H9 (cell line): Measurements from ENCODE around the gene SLC35F3. TPM values are rescaled to one million over a fixed set of nuclear protein-coding genes. Genes with fewer than 3 reads are reported as not detected.

Experiments used
- DNase-seq: peaks from one replicate; pipeline ENCODE4 v3.0.0-alpha.2; 2017
- H2AFZ ChIP-seq: one replicate; pipeline ENCODE4 v1.6.1; 2013; ENCODE audit warnings: mild to moderate bottlenecking, low read length, control low read depth, moderate library complexity
- H2AK5ac ChIP-seq: 2 replicates; pipeline ENCODE4 v1.6.1; 2013; ENCODE audit warnings: low read length, control low read depth, mixed read lengths; ENCODE audit not compliant: insufficient read length
- H2BK120ac ChIP-seq: one replicate; pipeline ENCODE4 v1.6.1; 2013; ENCODE audit warnings: low read depth, mild to moderate bottlenecking, low read length, control low read depth, inconsistent platforms; ENCODE audit not compliant: poor library complexity, severe bottlenecking
- H2BK12ac ChIP-seq: 2 replicates; pipeline ENCODE4 v1.6.1; 2013; ENCODE audit warnings: low read length, control low read depth, mixed read lengths, low read depth; ENCODE audit not compliant: insufficient read length
- H2BK15ac ChIP-seq: 2 replicates; pipeline ENCODE4 v1.6.1; 2013; ENCODE audit warnings: low read depth, low read length, control low read depth
- H2BK20ac ChIP-seq: one replicate; pipeline ENCODE4 v1.6.1; 2013; ENCODE audit warnings: low read depth, mild to moderate bottlenecking, low read length, control low read depth, inconsistent platforms; ENCODE audit not compliant: poor library complexity, severe bottlenecking
- H2BK5ac ChIP-seq: 2 replicates; pipeline ENCODE4 v1.6.1; 2013; ENCODE audit warnings: low read length, control low read depth, mixed read lengths; ENCODE audit not compliant: insufficient read length
- H3K14ac ChIP-seq: 2 replicates; pipeline ENCODE4 v1.6.1; 2013; ENCODE audit warnings: low read length, control low read depth; ENCODE audit not compliant: insufficient read depth
- H3K18ac ChIP-seq: 2 replicates; pipeline ENCODE4 v1.6.1; 2013; ENCODE audit warnings: low read depth, mild to moderate bottlenecking, mixed read lengths, low read length, control low read depth; ENCODE audit not compliant: insufficient read length
- H3K23ac ChIP-seq: 2 replicates; pipeline ENCODE4 v1.6.1; 2013; ENCODE audit warnings: low read length, control low read depth, mixed read lengths, low read depth; ENCODE audit not compliant: insufficient read length
- H3K23me2 ChIP-seq: 2 replicates; pipeline ENCODE4 v1.6.1; 2013; ENCODE audit warnings: low read depth, mild to moderate bottlenecking, mixed read lengths, low read length, control low read depth; ENCODE audit not compliant: insufficient read length, poor library complexity, severe bottlenecking
- H3K27ac ChIP-seq: 2 replicates; pipeline ENCODE4 v1.5.1; 2013; ENCODE audit warnings: low read length, control low read depth, mixed read lengths, low read depth; ENCODE audit not compliant: insufficient read length
- H3K27me3 ChIP-seq: 2 replicates; pipeline ENCODE4 v1.6.1; 2013; ENCODE audit warnings: low read length, control low read depth, inconsistent platforms; ENCODE audit not compliant: insufficient read depth
- H3K4ac ChIP-seq: 2 replicates; pipeline ENCODE4 v1.6.1; 2013; ENCODE audit warnings: low read depth, mild to moderate bottlenecking, control low read depth, inconsistent platforms, low read length, moderate library complexity
- H3K4me1 ChIP-seq: 2 replicates; pipeline ENCODE4 v1.6.1; 2013; ENCODE audit warnings: low read length, control low read depth, inconsistent platforms; ENCODE audit not compliant: insufficient read depth
- H3K4me2 ChIP-seq: 2 replicates; pipeline ENCODE4 v1.6.1; 2013; ENCODE audit warnings: low read length, control low read depth, mixed read lengths; ENCODE audit not compliant: insufficient read length, insufficient read depth
- H3K56ac ChIP-seq: 2 replicates; pipeline ENCODE4 v1.6.1; 2013; ENCODE audit warnings: low read depth, mild to moderate bottlenecking, mixed read lengths, low read length, control low read depth; ENCODE audit not compliant: insufficient read length
- H3K79me1 ChIP-seq: 2 replicates; pipeline ENCODE4 v1.6.1; 2013; ENCODE audit warnings: low read depth, mild to moderate bottlenecking, moderate library complexity, low read length, control low read depth, inconsistent platforms; ENCODE audit not compliant: insufficient read depth, poor library complexity, severe bottlenecking
- H3K79me2 ChIP-seq: 2 replicates; pipeline ENCODE4 v1.6.1; 2013; ENCODE audit warnings: low read length, control low read depth, inconsistent platforms; ENCODE audit not compliant: insufficient read depth
- H3K9ac ChIP-seq: 2 replicates; pipeline ENCODE4 v1.6.1; 2013; ENCODE audit warnings: low read length, control low read depth, mixed read lengths; ENCODE audit not compliant: insufficient read length; ENCODE audit errors: extremely low read depth
- H3K9me3 ChIP-seq: one replicate; pipeline ENCODE4 v1.6.1; 2013; ENCODE audit warnings: low read depth, low read length, inconsistent platforms; ENCODE audit not compliant: control insufficient read depth
- H3T11ph ChIP-seq: one replicate; pipeline ENCODE4 v1.6.1; 2013; ENCODE audit warnings: mild to moderate bottlenecking, low read length, control low read depth, inconsistent platforms
- H4K20me1 ChIP-seq: one replicate; pipeline ENCODE4 v1.6.1; 2013; ENCODE audit not compliant: control insufficient read depth, insufficient read length, insufficient read depth
- H4K5ac ChIP-seq: 2 replicates; pipeline ENCODE4 v1.6.1; 2013; ENCODE audit warnings: low read depth, mild to moderate bottlenecking, mixed read lengths, low read length, control low read depth; ENCODE audit not compliant: insufficient read length
- H4K8ac ChIP-seq: replicated peaks from 2 replicates; pipeline ENCODE4 v1.6.1; 2013; ENCODE audit warnings: low read length, control low read depth, mixed read lengths, low read depth; ENCODE audit not compliant: insufficient read length
- H4K91ac ChIP-seq: 2 replicates; pipeline ENCODE4 v1.6.1; 2013; ENCODE audit warnings: low read depth, mild to moderate bottlenecking, moderate library complexity, mixed read lengths, low read length, control low read depth; ENCODE audit not compliant: insufficient read length
- H3K27ac Mint-ChIP-seq, 3 experiments: 2 replicates in 2 of 3; 3 replicates in 1 of 3; pipeline ENCODE4 v1.8.0; 2020 to 2021; ENCODE audit warnings: mixed read lengths in 3 of 3, mild to moderate bottlenecking in 1 of 3, moderate library complexity in 1 of 3
- H3K27me3 Mint-ChIP-seq: 2 replicates; pipeline ENCODE4 v1.8.0; 2021; ENCODE audit warnings: low read depth, mild to moderate bottlenecking, moderate library complexity, mixed read lengths
- H3K36me3 Mint-ChIP-seq, 3 experiments: 2 replicates in 2 of 3; 3 replicates in 1 of 3; pipeline ENCODE4 v1.8.0; 2020 to 2021; ENCODE audit warnings: low read depth in 3 of 3, mixed read lengths in 3 of 3; ENCODE audit not compliant: insufficient read depth in 1 of 3
- H3K4me1 Mint-ChIP-seq, 2 experiments: 2 replicates each; pipeline ENCODE4 v1.8.0; 2020; ENCODE audit warnings: mixed read lengths in 2 of 2
- H3K4me3 Mint-ChIP-seq, 2 experiments: 2 replicates in 1 of 2; 3 replicates in 1 of 2; pipeline ENCODE4 v1.8.0; 2020 to 2021; ENCODE audit warnings: mild to moderate bottlenecking in 2 of 2, mixed read lengths in 2 of 2, moderate library complexity in 1 of 2
- H3K9me3 Mint-ChIP-seq, 2 experiments: 2 replicates in 1 of 2; 3 replicates in 1 of 2; pipeline ENCODE4 v1.8.0; 2020; ENCODE audit warnings: mild to moderate bottlenecking in 2 of 2, mixed read lengths in 2 of 2, moderate library complexity in 1 of 2
- WGBS: extraction: QIAGEN DNeasy Blood & Tissue Kit; methylation state at CpG from one replicate; pipeline ENCODE4 v1.1.7; 2013; ENCODE audit warnings: missing lambda C conversion rate, low lambda C conversion rate, mixed read lengths; ENCODE audit not compliant: insufficient read length; ENCODE audit errors: extremely low coverage; 5-methylcytosine and 5-hydroxymethylcytosine counted together
- total RNA-seq: library from RNA; stranded (reverse); gene quantifications from 2 replicates; pipeline ENCODE4 v1.2.1, GENCODE V29; 2021
- TF ChIP-seq, protein P1 (sequence below): fragments of 200-600 bp; sonication (generic); conservative IDR thresholded peaks from 3 replicates; pipeline ENCODE4 v1.8.0; 2021; ENCODE audit warnings: antibody characterized with exemption, mild to moderate bottlenecking

Gene SLC35F3
- total RNA-seq, 1 experiment from 2014 or later: 0.81 TPM

DNA sequence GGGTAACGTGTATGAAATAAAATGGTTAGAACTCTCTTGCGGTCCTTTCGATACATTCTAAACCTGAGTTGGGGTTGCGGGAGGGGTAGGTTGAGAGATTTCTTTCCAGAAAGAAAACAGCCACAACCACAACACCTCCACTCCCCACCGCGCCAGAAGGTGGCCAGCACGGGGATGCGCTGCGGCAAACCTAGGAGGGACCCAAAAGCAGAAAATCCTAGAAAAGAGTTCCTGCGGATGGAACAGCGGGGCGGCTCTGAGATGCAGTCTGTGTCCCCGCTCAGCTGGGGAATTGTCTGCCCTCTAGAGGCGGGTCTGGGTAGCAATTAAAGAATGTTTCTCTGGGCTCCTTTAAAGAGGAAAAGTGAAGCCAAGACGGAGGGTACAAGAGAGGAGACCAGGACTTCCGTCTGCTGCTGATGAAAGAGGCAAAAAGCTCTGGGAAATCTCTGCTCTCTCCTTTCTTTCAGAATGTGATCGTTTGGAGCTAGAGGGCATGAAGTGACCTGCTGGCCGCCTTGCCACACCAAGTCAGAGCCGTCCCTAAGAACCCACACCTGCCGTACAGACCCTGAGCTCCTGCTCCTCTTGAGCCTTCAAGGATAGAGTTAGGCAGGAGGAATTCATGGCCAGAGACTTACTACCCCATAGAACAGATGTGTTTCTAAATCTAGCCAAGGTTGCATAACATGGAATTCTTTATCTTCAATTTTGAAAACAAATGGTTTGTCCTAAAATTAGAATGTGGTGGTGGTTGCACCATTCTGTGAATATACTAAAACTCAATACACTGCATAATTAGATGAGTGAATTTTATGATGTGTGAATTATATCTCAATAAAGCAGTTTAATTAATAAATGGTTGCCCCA is 422.3 kb downstream of the SLC35F3 start:
- Histone ChIP-seq H2BK5ac (no peak overlapping the region), H2AFZ (peak overlapping the region; percentile 75), H3T11ph (no peak overlapping the region), H3K27me3 (no peaks in the 10 kb centered on the region), H2AK5ac (no peak overlapping the region), H4K91ac (no peak overlapping the region), H3K27ac (no peak overlapping the region), H4K5ac (no peak overlapping the region), H3K23me2 (no peaks in the 10 kb centered on the region), H3K14ac (no peak overlapping the region), H3K23ac (no peak overlapping the region), H3K18ac (no peak overlapping the region), H3K79me1 (no peaks in the 10 kb centered on the region), H3K9me3 (no peaks in the 10 kb centered on the region), H3K4me1 (no peaks in the 10 kb centered on the region), H4K8ac (no peak overlapping the region), H2BK120ac (no peak overlapping the region), H2BK15ac (no peak overlapping the region), H3K56ac (no peak overlapping the region), H3K79me2 (no peaks in the 10 kb centered on the region), H4K20me1 (no peaks in the 10 kb centered on the region), H2BK12ac (no peak overlapping the region), H3K4ac (no peak overlapping the region), H3K4me2 (peak overlapping the region; percentile 17), H3K9ac (no peak overlapping the region), H2BK20ac (no peak overlapping the region)
- TF ChIP-seq, protein P1, sequence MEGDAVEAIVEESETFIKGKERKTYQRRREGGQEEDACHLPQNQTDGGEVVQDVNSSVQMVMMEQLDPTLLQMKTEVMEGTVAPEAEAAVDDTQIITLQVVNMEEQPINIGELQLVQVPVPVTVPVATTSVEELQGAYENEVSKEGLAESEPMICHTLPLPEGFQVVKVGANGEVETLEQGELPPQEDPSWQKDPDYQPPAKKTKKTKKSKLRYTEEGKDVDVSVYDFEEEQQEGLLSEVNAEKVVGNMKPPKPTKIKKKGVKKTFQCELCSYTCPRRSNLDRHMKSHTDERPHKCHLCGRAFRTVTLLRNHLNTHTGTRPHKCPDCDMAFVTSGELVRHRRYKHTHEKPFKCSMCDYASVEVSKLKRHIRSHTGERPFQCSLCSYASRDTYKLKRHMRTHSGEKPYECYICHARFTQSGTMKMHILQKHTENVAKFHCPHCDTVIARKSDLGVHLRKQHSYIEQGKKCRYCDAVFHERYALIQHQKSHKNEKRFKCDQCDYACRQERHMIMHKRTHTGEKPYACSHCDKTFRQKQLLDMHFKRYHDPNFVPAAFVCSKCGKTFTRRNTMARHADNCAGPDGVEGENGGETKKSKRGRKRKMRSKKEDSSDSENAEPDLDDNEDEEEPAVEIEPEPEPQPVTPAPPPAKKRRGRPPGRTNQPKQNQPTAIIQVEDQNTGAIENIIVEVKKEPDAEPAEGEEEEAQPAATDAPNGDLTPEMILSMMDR: peak; percentile 89
- peak; percentile 81 for DNase-seq
- Mint-ChIP-seq H3K27me3 (peaks cover 39% of the 10 kb centered on the region), H3K4me1 (peaks cover 10 to 14% of the 10 kb centered on the region in 2 experiments), H3K4me3 (peak overlapping the region; percentile 20 to 54; a peak in 2 of 5 replicates), H3K9me3 (no peaks in the 10 kb centered on the region), H3K27ac (no peak overlapping the region; a peak in 1 of 7 replicates), H3K36me3 (no peaks in the 10 kb centered on the region)
- 100% methylated on average over 1 of the region's 20 CpGs for WGBS
